ENCODE results near the gene PHLDA1. TPM values are rescaled to one million over a fixed set of nuclear protein-coding genes. Genes with fewer than 3 reads are reported as not detected.

PHLDA1 gene
- total and polyA plus RNA-seq, 2 of the 13 experiments (the other 11 are each of a cell fraction or from before 2014, with no cell fraction given): 33.8 to 41.0 TPM

DNA sequence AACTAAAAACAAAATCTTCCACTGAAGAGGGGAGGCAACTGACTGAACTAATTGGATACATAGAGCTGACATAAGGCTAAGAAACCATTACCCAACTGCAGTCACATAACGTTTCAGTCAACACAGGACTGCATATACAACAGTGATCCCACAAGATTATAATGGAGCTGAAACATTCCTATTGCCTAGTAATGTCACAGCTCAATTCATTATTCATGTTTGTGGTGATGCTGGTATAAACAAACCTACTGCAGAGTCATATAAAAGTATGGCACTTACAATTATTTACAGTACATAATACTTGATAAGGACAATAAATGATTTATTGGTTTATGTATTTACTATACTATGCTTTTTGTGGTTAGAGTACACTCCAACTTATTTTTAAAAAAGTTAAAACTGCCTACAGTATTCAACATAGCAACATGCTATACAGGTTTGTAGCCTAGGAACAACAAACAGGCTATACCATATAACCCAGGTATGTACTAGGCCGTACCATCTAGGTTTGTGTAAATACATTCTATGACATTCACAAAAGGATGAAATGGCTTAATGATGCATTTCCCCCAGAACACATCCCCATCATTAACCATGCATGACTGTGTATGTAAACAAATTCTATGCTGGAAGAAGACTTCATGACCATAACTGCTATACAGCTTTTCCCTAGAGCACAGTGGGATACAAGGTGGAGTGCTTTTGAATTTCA lies 48.6 kb upstream of the PHLDA1 start:
- intact Hi-C loops (cut with micrococcal nuclease; ENCODE audit: unreplicated experiment) (loop anchor here (5.0 to 10.0 kb wide), 2 partner anchors 77 to 385 kb away; no protein-coding TSS in a partner anchor), in situ Hi-C loops (cut with HindIII; ENCODE audit: extremely low pct_ligation_motif_present, low pct_unique_long_range_greater_than_20kb) (no loop called here)
- no peaks in the 10 kb centered on the region for H3K36me3 ChIP-seq (replicated peaks in 1 of 2; ENCODE audit: control insufficient read depth in 1 of 2, insufficient read depth in 2 of 2, low read length in 2 of 2)
- no peak overlapping the region for H3K4me3 ChIP-seq (replicated peaks in 1 of 3; ENCODE audit: insufficient read depth in 1 of 3, low read depth in 2 of 3, low read length in 3 of 3)
- FAIRE-seq (no peak), ATAC-seq (no peak), DNase-seq (ENCODE audit: low spot score) (peak; percentile 7)
- peaks cover 67% of the 10 kb centered on the region for H3K4me1 ChIP-seq (ENCODE audit: insufficient read depth, low read length)
- 77% methylated on average over 2 of the region's 2 CpGs for WGBS (ENCODE audit: low lambda C conversion rate)
- H4K20me1 ChIP-seq (ENCODE audit: insufficient read depth, low read length): peaks cover 63% of the 10 kb centered on the region
- TF ChIP-seq, protein P1, sequence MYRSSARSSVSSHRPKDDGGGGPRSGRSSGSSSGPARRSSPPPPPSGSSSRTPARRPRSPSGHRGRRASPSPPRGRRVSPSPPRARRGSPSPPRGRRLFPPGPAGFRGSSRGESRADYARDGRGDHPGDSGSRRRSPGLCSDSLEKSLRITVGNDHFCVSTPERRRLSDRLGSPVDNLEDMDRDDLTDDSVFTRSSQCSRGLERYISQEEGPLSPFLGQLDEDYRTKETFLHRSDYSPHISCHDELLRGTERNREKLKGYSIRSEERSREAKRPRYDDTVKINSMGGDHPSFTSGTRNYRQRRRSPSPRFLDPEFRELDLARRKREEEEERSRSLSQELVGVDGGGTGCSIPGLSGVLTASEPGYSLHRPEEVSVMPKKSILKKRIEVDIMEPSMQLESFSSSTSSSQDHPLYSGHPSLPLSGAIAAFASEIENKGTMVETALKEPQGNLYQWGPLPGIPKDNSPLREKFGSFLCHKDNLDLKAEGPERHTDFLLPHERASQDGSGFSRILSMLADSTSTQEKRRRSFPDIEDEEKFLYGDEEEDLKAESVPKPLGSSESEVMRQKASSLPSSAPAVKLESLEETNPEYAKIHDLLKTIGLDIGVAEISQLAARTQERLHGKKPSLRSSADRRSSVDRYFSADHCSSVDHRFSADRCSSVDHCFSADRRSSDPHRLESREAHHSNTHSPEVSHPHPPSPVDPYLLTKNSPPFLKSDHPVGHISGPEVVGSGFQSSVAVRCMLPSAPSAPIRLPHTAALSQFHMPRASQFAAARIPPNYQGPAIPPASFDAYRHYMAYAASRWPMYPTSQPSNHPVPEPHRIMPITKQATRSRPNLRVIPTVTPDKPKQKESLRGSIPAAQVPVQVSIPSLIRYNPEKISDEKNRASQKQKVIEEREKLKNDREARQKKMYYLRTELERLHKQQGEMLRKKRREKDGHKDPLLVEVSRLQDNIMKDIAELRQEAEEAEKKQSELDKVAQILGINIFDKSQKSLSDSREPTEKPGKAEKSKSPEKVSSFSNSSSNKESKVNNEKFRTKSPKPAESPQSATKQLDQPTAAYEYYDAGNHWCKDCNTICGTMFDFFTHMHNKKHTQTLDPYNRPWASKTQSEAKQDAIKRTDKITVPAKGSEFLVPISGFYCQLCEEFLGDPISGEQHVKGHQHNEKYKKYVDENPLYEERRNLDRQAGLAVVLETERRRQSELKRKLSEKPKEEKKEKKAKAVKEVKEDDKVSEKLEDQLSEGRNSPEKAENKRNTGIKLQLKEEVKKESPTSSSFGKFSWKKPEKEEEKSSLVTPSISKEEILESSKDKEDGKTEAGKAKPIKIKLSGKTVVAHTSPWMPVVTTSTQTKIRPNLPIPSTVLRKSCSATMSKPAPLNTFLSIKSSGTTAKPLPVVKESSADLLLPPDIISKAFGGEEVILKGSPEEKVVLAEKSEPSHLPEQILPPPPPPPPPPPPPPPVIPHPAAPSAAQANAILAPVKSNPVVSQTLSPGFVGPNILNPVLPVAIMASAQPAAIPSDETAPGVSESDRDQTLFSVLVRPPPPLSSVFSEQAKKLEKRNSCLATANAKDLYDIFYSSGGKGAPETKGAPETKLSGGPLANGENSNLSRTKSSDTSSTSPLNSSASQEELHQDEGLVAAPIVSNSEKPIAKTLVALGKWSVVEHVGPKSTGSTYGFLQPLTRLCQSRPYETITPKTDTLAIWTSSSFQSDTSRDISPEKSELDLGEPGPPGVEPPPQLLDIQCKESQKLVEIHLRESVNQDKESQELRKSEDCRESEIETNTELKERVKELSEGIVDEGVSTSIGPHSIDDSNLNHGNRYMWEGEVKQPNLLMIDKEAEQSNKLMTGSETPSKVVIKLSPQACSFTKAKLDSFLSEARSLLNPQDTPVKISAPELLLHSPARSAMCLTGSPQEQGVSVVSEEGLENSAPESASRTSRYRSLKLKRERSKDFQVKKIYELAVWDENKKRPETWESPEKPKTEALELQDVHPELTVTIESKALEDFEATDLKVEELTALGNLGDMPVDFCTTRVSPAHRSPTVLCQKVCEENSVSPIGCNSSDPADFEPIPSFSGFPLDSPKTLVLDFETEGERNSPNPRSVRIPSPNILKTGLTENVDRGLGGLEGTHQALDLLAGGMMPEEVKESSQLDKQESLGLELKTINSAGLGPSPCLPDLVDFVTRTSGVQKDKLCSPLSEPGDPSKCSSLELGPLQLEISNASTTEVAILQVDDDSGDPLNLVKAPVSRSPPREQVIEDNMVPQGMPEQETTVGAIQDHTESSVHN (CRISPR knock-in tag; IDR thresholded peaks at IDR 0.05): no peak
- H3K9me3 ChIP-seq (ENCODE audit: low read length): no peaks in the 10 kb centered on the region
- H3K27me3 ChIP-seq (ENCODE audit: control insufficient read depth in 1 of 2, insufficient read depth in 2 of 2, low read length in 2 of 2): no peaks in the 10 kb centered on the region
- H3K4me2 ChIP-seq (ENCODE audit: low read depth, low read length): peak overlapping the region; percentile 30
- no peak overlapping the region for H3K27ac ChIP-seq (ENCODE audit: extremely low read length, insufficient read depth, low read length)
- H3K79me2 ChIP-seq (ENCODE audit: insufficient read depth, low read length): peaks cover 85% of the 10 kb centered on the region
- no TSS peak for BruUV-seq (replicated peaks)
- no peak overlapping the region for H3K9ac ChIP-seq (ENCODE audit: insufficient read depth, low read depth, low read length)
- no peak overlapping the region for H2AFZ ChIP-seq (ENCODE audit: low read length)
- CTCF ChIA-PET (ENCODE audit: low intra/inter-chr PET ratio, low total read pairs): no interaction called here
- POLR2A ChIA-PET: interaction anchor here (1.9 kb wide), 1 partner anchor 48 kb away, joined by 8 read pairs; the partner anchor contains the start of gene PHLDA1
